Hindlimb muscle (tissue), 1 donor: ENCODE results near the gene USP37. TPM values are rescaled to one million over a fixed set of nuclear protein-coding genes. Genes with fewer than 3 reads are reported as not detected.

Experiments
- DNase-seq: peaks from one replicate; pipeline ENCODE4 v3.0.0-alpha.2; 2013
- polyA plus RNA-seq: library from polyadenylated mRNA; unstranded; fragments of 120-200 nt; gene quantifications from one replicate; pipeline ENCODE4 v1.2.1, GENCODE V29; 2013; ENCODE audit not compliant: insufficient read length

The USP37 gene
- polyA plus RNA-seq, 1 donor, result 10.1 TPM

DNA sequence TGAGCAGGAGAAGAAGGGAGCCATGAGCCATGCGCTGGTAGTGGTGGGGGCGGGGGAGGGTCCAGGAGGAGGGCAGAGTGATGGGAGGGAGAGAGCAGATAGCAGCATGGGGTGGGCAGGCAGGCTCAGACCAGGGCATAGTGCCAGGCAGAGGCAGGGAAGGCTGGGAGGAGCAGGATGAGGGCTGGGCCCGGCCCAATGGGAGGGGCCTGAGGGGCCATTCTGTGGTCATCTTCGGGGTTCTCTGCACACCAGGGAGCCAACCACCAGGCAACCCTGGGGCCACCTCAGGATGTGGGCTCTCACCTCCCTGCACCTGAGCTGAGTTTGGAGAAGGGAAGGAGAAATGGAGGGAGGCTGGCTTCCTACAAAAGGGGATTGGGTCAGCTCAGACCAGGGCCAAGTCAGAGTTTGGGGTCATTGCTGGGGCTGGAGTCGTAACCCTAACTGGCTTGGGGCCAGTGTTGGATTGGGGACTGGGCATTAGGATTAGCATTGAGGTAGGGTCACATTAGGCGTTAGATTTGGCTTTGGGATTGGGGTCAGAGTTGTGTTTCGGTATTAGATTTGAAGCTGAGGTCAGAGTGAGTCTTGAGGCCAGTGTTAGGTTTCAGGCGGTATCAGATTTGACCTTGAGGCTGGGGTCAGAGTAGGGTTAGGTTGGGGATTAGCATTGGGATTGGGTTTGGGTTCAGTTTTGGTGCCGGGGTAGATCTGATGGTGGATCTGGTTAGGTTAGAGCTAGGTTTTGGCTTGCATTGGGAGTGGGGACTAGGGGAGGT lies 138.0 kb downstream of the USP37 start:
- no peak for DNase-seq

DNA sequence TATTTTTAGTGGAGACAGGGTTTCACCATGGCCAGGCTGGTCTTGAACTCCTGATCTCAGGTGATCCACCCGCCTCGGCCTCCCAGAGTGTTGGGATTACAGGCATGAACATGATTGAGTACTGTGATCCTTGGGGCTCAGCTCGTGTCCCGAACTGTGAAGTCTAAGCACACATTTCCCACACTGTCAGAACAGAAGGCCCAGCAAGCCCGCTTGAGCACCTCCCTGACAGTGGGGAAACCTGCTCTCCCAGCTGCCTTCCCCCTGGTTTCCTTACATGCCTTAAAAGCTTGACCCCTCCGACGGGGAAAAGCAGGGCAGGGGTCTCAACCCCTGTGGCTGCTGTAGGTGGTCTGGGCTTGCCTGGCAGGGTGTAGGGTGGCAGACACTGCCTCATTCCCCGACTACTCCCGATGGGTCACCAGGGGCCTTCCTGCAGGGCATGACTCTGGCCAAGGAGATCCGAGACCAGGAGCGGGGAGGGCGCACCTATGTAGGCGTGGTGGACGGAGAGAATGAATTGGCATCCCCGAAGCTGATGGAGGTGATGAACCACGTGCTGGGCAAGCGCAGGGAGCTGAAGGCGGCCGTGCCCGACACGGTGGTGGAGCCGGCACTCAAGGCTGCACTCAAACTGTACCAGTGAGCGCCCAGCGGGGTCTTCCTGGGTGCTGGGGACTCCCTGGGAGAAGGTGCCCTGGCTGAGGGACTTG lies 139.1 kb downstream of the USP37 start:
- no peak for DNase-seq

DNA sequence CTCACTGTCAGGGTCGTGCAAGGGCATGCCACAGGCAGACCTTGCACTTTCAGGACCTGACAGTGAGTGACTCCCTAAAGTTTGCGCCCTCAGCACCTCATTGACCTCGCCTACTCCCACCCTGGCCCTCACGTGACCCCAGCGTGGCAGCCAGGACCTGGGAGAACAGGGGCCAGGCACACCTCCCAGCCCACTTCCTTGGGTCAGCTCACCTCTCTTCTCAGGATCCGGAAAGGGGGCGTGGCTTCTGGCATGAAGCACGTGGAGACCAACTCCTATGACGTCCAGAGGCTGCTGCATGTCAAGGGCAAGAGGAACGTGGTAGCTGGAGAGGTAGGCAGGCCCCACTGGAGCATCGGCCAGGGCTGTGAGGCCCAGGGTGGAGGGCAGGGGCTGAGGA lies 140.4 kb downstream of the USP37 start:
- no peak for DNase-seq

DNA sequence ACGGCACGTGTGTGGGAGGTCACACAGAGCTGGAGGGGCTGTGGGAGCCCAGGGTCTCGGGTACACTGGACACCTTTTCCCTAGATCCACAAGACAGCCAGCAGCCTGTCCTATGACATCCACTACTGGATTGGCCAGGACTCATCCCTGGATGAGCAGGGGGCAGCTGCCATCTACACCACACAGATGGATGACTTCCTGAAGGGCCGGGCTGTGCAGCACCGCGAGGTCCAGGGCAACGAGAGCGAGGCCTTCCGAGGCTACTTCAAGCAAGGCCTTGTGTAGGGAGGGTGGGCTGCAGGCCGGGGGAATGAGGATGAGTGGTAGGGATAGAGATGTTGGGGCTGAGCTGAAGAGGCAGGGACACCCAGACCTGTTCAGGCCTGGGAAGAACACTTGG lies 142.6 kb downstream of the USP37 start:
- no peak for DNase-seq

DNA sequence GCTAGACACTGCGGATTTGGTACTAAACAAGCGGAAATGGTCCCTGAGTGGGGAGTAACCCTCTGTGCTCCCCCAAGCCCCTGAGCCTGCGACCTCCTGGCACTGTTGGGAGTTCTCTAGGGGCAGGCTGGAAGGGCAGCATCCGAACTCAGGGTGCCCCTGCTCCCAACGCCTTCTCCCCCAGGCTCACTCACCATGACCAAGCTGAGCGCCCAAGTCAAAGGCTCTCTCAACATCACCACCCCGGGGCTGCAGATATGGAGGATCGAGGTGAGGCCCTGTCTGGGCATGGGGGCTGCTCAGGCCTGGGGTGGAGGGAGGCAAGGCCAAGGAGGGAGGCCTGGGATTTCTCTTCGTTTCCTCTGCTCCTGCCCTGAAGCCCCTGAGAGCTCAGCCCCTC lies 144.6 kb downstream of the USP37 start:
- DNase-seq, result no peak

DNA sequence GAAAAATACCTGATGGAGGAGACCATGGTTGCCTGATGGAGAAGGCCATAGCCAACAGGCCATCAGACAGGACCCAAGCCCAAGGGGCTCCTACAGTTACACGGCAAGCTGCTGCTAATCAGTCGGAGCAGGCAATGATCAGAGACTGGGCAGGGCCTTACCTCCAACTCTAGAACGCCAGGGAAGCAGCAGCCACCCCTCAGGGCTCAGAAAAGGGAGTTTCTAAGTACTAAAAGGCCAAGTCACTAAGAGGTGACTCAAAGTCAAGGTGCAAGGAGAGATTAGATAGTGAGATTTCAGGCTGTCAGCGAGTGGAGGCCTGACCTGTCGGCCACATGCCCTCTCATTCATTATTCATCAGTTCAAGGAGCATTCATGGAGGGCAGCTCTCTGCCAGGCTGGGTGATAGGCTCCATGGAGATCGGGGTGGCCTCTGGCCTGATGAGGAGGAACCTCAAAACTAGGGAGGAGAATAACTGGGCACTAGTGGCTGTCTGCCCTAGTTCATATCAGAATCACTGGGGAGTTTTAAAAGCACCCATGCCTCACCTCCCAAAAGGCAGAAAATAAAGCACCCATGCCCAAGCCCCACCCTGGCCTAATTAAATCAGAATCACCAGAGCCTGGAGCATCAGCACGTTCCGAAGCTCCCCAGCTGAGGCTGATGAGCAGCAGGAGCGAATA lies 145.6 kb downstream of the USP37 start:
- DNase-seq, result no peak

DNA sequence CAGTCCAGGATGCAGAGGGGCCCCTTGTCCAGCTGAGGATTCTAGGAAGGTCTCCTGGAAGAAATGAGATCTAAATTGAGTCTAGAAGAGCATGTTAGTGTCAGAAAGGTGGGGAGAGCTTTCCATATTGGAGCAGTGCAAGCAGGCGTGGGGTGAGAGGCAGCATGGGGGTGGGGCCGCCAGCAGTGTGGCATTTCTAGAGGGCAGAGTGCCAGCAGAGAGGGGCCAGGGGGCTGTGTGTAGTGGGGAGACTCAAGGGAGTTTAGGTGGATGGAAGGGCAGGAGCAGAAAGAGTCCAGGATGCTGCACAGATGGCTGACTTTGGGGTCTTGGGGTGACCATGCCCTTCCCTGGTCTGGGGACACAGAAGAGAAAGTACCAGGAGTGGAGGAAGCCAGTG lies 147.1 kb downstream of the USP37 start:
- no peak for DNase-seq

DNA sequence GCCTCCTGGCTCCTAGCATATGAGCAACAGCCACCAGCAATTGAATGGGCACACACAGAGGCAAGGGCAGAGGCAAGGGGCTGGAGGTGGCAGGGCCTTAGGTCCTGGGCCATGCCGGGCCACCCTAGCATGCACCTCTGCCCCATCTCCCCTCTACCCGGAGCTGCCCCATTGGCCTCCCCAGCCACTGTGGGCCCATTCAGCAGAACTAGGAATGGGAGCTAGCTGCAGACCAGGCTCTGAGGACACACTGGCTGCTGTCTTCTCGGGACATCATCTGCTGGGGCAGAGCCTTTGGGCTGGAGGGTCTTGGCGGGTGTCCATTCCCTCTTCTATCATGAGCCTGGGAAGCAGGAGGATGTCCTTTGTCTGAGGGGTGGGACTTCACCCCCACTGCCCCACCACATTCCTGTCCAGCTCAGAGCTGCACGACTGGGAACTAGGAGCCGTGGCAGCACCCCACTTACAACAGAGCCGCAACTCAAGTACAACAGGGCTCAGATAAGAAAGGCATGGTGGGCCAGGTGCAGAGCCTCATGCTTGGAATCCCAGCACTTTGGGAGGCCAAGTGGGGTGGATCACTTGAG lies 148.4 kb downstream of the USP37 start:
- DNase-seq, result no peak

DNA sequence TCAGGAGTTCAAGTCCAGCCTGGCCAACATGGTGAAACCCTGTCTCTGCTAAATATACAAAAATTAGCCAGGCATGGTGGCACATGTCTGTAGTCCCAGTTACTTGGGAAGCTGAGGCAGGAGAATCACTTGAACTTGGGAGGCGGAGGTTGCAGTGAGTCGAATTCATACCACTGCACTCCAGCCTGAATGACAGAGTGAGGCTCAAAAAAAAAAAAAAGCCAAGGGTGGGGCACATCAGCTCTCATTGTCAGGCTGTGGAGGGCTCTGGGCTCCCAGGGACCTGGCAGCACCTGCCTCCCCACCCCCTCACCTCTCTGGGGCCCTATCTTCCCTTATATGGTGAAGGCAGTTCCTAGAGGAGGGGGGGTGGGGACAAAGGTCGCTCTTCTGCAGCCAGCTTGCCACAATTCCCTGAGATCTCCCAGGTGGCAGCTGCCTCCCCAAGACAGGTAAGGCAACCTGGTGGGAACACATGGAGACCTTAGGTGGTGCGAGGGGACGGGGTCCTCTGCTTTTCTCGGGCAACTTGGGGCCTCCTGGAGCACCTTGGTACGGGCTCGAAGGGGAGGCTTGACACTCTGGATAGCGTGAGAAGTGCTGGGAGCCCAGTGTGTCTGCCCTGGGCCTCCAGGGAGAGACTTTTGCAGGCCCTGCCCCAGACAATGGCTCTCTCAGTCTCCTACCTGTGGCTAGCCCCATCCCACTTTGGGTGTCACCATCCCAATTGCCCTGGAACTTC lies 149.3 kb downstream of the USP37 start, which contains the start of gene VIL1:
TSS of gene VIL1 (plus strand) at position 407 of the 742 bp plus-strand sequence. CDS start 4,656 bp downstream, outside the sequence.
- no peak for DNase-seq

DNA sequence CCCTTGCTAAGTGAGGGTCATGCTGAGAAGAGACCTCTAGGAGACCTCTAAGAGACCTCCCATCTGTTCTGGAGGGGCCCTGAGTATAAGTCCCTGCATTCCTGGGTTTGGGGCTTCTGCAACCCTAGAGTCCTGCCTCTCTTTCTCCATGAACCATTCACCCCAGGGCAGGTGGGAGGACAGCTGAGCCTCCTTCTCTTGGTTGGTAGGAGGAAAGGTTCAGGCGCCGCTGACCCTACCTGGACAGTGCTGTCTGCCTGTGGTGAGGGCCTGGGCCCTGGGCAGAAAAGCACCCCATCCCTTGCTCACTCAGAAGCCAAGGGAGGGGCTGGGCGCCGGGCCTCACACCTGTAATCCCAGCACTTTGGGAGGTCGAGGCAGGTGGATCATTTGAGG lies 149.8 kb downstream of the USP37 start:
- no peak for DNase-seq

DNA sequence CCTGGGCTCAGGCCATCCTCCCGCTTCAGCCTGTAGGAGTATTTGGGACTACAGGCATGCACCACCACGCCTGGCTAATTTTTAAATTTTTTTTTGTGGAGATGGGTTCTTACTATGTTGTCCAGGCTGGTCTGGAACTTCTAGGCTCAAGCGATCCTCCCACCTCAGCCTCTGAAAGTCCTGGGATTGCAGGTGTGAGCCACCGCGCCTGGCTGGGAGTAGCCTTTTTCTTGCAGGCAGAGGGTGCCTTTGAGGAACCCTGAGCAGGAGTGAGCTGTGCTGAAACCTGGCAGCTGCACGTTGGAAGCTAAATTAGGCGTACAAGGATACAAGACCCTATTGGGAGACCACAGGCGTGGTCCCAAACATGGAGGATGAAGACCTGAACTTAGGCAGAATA lies 160.4 kb downstream of the USP37 start:
- no peak for DNase-seq

DNA sequence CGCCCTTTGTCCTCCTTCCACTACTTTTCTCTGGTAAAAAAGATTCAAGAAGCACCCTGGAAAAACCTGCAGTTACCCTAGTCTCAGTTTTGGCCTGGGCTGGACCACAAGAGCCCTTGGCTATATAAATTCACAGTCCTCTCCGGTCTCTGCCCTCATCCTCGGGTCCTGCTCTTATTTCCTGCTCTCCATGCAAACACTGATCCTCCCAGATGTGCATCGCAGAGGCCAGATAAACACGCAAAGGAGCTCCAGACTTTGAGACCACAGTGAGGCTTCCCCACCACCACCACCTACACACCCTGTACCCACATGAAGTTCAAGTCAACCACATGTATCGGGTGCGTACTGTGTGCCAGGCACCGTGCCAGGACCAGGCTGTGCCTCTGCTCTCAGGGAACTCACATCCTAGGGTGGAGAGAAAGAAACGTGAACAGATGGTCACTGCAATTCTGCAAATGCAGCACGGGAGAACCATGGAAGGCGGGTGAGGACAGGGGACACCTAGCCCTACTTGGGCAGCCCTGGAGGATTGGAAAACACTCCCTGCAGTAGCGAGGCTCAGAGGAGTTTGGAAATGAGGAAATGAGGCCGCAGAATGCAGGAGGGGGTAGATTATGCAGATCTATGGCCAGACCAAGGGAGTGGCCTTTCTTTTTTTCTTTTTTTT lies 161.1 kb downstream of the USP37 start:
- DNase-seq, result peak; percentile 47

DNA sequence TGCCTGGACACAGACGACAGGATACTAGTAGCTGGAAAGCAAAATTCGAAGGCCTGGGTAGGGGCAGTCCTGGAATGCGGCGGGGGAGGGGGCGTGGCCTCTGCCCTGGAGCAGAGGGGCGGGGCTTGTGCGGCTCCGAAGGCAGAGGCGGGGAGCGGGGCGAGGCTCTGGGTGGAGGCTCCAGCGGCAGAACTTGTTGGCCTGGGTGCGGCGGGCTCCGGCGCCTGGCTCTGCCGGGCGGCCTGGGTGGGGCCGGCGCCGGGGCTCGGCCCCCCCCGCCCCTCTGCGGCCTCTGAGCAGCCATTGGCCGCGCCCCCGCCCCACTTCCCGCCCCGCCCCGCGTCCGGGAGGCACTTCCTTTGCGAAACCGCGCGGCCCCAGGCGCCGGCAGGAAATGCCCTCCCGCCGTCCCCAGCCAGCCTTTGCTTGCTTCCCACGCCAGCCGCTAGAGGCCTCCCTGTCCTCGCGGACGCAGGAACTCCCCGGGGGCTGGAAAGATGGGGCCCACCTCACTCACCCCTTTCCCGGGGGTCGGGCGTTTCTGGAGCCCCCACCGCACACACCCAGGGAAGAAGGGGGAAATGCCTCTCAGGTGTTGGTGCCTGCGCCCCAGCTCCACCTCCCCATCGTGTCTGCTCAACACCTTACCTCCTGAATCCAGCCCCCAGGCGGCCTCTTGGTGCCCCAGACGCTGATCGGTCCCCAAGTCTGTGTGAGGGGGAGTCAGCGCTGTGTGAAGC lies 161.8 kb downstream of the USP37 start:
- DNase-seq, result peak; percentile 90

DNA sequence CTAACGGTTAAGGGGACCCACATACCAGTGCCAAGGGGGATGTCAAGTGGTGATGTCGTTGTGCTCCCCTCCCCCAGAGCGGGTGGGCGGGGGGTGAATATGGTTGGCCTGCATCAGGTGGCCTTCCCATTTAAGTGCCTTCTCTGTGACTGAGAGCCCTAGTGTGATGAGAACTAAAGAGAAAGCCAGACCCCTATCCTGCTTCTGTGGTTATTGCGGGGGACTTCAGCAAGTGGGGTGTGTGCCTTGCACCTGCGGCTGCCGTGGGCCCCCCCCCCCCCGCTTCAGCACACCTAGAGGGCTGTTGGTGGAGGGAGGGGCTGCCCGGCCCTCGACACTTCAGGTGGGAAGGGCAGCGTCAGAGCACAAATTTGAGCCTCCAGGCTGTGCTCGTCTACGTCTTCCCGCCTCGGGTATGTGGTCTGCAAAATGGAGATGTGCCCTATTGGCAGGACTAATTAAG lies 162.4 kb downstream of the USP37 start:
- DNase-seq, result peak; percentile 45

DNA sequence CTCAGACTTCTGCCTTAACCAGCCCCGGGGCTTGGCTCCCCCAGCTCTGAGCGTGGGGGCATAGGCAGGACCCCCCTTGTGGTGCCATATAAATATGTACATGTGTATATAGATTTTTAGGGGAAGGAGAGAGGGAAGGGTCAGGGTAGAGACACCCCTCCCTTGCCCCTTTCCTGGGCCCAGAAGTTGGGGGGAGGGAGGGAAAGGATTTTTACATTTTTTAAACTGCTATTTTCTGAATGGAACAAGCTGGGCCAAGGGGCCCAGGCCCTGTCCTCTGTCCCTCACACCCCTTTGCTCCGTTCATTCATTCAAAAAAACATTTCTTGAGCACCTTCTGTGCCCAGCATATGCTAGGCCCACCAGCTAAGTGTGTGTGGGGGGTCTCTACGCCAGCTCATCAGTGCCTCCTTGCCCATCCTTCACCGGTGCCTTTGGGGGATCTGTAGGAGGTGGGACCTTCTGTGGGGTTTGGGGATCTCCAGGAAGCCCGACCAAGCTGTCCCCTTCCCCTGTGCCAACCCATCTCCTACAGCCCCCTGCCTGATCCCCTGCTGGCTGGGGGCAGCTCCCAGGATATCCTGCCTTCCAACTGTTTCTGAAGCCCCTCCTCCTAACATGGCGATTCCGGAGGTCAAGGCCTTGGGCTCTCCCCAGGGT lies 162.9 kb downstream of the USP37 start:
- no peak for DNase-seq

DNA sequence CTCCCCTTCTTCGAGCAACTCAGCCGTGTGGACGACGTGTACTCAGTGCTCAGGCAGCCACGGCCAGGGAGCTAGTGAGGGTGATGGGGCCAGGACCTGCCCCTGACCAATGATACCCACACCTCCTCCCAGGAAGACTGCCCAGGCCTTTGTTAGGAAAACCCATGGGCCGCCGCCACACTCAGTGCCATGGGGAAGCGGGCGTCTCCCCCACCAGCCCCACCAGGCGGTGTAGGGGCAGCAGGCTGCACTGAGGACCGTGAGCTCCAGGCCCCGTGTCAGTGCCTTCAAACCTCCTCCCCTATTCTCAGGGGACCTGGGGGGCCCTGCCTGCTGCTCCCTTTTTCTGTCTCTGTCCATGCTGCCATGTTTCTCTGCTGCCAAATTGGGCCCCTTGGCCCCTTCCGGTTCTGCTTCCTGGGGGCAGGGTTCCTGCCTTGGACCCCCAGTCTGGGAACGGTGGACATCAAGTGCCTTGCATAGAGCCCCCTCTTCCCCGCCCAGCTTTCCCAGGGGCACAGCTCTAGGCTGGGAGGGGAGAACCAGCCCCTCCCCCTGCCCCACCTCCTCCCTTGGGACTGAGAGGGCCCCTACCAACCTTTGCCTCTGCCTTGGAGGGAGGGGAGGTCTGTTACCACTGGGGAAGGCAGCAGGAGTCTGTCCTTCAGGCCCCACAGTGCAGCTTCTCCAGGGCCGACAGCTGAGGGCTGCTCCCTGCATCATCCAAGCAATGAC lies 163.6 kb downstream of the USP37 start:
- DNase-seq, result no peak

DNA sequence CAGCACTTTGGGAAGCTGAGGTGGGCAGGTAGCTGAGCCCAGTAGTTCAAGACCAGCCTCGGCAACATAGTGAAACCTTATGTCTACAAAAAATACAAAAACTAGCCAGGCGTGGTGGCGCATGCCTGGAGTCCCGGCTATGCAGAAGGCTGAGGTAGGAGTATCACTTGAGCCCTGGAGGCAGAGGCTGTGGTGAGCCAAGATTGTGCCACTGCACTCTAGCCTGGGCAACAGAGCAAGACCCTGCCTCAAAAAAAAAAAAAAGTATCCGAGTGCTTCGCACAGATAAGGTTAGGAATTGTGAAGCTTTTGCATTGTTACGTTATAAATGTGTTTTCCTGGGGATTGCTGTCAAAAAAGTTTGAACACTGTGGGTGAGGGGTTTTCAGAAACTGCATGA lies 164.3 kb downstream of the USP37 start:
- DNase-seq, result no peak

DNA sequence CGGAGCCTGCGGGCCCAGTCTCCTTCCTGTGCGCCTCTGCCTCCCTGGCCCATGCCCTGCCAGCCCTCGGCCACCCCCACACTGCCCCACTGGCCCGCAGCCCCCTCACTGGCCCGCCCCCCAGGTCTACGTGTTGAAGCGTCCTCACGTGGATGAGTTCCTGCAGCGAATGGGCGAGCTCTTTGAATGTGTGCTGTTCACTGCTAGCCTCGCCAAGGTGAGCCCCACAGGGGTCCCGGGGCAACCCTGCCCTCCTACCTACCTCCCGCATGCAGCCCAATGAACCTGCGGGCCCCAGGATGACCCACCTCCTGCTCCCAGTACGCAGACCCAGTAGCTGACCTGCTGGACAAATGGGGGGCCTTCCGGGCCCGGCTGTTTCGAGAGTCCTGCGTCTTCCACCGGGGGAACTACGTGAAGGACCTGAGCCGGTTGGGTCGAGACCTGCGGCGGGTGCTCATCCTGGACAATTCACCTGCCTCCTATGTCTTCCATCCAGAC lies 165.2 kb downstream of the USP37 start:
- no peak for DNase-seq

DNA sequence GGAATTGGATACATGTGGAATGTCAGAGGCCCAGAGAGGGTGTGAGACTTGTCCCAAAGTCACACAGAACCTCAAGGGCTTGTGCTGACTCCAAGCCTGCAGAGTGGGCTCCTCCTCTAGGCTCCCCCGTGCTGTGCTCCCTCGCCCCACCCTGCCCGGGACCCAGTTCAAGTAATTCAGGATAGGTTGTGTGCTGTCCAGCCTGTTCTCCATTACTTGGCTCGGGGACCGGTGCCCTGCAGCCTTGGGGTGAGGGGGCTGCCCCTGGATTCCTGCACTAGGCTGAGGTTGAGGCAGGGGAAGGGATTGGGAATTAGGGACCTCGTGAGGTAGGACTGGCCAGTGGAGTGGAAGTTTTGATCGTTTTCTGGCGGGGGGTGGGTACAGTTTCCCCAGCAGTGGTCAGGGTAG lies 165.7 kb downstream of the USP37 start:
- no peak for DNase-seq
